GM10248 (cell line): ENCODE measurements around the gene SHTN1.

Source experiments
- CTCF ChIA-PET: fragments of 300-600 bp; sonication (Branson Sonifier 250); formaldehyde crosslinking; extraction: SDS; loops from one replicate; lab custom pipeline; 2021; ENCODE audit warnings: antibody characterized with exemption; lab: Yijun Ruan, JAX
- POLR2A ChIA-PET: fragments of 350-650 bp; sonication (Branson Sonifier 250); formaldehyde crosslinking; extraction: SDS; loops from one replicate; lab custom pipeline; 2020; ENCODE audit warnings: antibody characterized with exemption; lab: Yijun Ruan, JAX
- DNase-seq: peaks from one replicate; pipeline ENCODE4 v3.0.0; 2012; ENCODE audit errors: extremely low spot score
- TF ChIP-seq, protein P1 (sequence below): IDR thresholded peaks from 2 replicates; pipeline ENCODE4 v1.5.1; 2012; ENCODE audit warnings: mild to moderate bottlenecking, low read depth; ENCODE audit errors: extremely low read depth, missing control alignments, control extremely low read depth

Gene SHTN1

GRCh38 chr10:117005527-117006055 is 604 bp upstream of the SHTN1 start:
- TF ChIP-seq, protein P1, sequence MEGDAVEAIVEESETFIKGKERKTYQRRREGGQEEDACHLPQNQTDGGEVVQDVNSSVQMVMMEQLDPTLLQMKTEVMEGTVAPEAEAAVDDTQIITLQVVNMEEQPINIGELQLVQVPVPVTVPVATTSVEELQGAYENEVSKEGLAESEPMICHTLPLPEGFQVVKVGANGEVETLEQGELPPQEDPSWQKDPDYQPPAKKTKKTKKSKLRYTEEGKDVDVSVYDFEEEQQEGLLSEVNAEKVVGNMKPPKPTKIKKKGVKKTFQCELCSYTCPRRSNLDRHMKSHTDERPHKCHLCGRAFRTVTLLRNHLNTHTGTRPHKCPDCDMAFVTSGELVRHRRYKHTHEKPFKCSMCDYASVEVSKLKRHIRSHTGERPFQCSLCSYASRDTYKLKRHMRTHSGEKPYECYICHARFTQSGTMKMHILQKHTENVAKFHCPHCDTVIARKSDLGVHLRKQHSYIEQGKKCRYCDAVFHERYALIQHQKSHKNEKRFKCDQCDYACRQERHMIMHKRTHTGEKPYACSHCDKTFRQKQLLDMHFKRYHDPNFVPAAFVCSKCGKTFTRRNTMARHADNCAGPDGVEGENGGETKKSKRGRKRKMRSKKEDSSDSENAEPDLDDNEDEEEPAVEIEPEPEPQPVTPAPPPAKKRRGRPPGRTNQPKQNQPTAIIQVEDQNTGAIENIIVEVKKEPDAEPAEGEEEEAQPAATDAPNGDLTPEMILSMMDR: no peak
- POLR2A ChIA-PET: interaction anchor here (0.5 kb wide), 1 partner anchor 108 kb away, joined by 3 read pairs; no protein-coding TSS in a partner anchor
- DNase-seq: peak; percentile 22
- CTCF ChIA-PET: no interaction called here

DNA sequence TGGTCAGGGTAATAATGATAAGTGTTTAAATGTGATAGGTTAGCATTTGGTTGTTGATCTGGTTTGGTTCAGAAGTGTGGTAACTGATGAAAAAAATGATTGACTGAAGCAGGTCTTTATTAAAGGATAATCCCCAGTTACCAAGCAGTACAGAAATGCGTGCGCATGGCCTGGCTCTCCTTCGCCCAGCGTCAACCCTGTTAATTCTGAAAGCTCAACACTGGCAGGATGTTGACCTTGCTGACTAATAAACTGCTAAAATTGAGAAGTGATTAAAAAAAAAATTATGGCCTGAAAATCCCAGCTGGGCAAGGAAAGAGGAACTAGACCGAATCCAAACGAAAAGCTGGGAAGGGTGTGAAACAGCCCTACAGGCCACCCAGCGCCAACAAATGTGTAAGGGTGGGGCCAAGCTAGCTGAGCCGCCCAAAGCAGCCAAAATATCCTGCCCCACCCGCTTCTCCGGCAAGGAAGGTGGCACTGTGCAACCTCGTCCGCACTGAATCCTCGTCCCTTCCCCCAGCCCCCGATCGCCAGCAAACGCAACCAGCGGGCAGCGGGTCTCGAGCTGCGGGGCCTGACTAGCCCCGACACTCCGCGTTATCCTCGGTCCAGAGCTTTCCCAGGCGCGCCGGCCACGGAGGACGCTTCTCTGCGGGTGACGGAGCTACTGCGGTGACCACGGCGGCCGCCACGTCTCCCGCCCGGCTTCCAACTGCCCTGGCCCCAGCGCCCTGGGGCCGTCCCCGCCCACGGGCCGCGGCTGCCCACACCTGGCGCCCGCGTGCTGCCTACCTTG is 561 bp downstream of the SHTN1 start:
- ChIA-PET POLR2A (interaction anchor here (0.5 kb wide), 1 partner anchor 109 kb away, joined by 3 read pairs; no protein-coding TSS in a partner anchor), CTCF (no interaction called here)
- TF ChIP-seq, protein P1: no peak
- DNase-seq: peak; percentile 33

DNA sequence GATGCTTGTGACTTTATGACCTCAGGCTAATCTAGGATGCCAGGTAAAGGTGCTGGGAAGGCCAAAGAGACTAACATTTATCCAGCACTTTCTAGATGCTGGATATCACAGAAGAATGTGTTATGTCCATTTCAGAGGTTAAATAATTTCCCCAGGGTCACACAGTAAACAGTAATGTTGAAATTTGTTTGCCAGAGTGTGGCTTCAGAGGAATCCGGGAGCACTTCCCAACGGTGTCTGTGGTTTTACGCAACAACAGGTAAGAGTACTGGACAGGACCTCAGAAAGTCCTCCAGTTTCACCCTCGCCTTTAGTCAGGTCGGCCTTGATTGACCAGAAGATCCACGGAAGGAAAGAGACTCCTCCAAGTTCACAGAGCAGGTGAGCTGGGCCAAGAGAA is 1.7 kb downstream of the SHTN1 start:
- no peak for DNase-seq
- CTCF ChIA-PET: no interaction called here
- TF ChIP-seq, protein P1: no peak
- POLR2A ChIA-PET: no interaction called here

GRCh38 chr10:117002206-117002605 is 2.8 kb downstream of the SHTN1 start:
- POLR2A ChIA-PET: no interaction called here
- CTCF ChIA-PET: no interaction called here
- TF ChIP-seq, protein P1: no peak
- DNase-seq: no peak

GRCh38 chr10:117001144-117001543 is 3.8 kb downstream of the SHTN1 start:
- no peak for DNase-seq
- POLR2A ChIA-PET: no interaction called here
- CTCF ChIA-PET: no interaction called here
- TF ChIP-seq, protein P1: no peak

GRCh38 chr10:117000580-117000979 is 4.4 kb downstream of the SHTN1 start:
- ChIA-PET CTCF (no interaction called here), POLR2A (no interaction called here)
- no peak for DNase-seq
- TF ChIP-seq, protein P1: no peak
